ENCODE results near the gene PIP5K1C. TPM values are rescaled to one million over a fixed set of nuclear protein-coding genes. Genes with fewer than 3 reads are reported as not detected.

Gene PIP5K1C
- total and polyA plus RNA-seq, 9 of the 15 experiments (the other 6 are each of a cell fraction or from before 2014, with no cell fraction given), result 0.38 to 22.1 (median 4.1) TPM

DNA sequence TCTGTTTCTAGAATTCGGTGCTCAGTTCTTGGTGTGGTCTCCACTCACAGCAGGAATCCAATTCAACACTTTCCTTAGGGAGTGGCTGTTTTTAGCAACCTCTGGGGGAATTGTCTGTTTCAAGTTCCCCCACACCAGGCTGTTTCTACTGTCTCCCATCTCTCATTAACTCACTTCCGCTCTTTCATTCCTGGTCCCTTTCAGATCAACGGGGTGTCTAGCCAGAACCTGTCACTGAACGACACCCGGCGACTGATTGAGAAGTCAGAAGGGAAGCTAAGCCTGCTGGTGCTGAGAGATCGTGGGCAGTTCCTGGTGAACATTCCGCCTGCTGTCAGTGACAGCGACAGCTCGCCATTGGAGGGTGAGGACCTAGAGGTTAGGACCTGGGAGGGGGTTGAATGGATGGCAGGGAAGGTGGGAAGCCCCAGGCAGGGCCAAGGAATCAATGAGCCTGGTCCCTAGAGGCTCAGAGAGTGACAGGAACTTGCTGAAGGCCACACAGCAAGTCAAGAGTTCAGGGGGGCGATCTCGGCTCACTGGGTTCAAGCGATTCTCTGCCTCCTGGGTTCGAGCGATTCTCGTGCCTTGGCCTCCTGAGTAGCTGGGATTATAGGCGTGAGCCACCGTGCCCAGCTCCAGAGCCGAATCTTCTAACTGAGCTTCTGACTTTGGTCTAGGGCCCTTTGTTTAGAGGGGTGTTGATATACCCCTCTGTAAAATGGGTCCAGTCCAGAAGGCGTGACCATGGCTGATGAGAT is 33.5 kb upstream of the PIP5K1C start (continued):
- TF ChIP-seq, protein P1, sequence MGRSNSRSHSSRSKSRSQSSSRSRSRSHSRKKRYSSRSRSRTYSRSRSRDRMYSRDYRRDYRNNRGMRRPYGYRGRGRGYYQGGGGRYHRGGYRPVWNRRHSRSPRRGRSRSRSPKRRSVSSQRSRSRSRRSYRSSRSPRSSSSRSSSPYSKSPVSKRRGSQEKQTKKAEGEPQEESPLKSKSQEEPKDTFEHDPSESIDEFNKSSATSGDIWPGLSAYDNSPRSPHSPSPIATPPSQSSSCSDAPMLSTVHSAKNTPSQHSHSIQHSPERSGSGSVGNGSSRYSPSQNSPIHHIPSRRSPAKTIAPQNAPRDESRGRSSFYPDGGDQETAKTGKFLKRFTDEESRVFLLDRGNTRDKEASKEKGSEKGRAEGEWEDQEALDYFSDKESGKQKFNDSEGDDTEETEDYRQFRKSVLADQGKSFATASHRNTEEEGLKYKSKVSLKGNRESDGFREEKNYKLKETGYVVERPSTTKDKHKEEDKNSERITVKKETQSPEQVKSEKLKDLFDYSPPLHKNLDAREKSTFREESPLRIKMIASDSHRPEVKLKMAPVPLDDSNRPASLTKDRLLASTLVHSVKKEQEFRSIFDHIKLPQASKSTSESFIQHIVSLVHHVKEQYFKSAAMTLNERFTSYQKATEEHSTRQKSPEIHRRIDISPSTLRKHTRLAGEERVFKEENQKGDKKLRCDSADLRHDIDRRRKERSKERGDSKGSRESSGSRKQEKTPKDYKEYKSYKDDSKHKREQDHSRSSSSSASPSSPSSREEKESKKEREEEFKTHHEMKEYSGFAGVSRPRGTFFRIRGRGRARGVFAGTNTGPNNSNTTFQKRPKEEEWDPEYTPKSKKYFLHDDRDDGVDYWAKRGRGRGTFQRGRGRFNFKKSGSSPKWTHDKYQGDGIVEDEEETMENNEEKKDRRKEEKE (IDR thresholded peaks at IDR 0.05; ENCODE audit: borderline replicate concordance in 1 of 2, control insufficient read depth in 1 of 2, low read depth in 2 of 2, low read length in 1 of 2), result no peak
- TF ChIP-seq PTBP1 (IDR thresholded peaks at IDR 0.05; ENCODE audit: low read depth, low read length), result peak; percentile 100
- TF ChIP-seq SPI1 (IDR thresholded peaks at IDR 0.05; ENCODE audit: borderline replicate concordance, low read depth, low read length), result peak; percentile 87
- peak; percentile 35 for TF ChIP-seq PHF20 (IDR thresholded peaks at IDR 0.05; ENCODE audit: partially characterized antibody)
- 0 out of 4 replicates have a peak, but pooled peaks of 1 of the 2 experiments have one; percentile 7 for TF ChIP-seq RCOR1 (IDR thresholded peaks at IDR 0.05; ENCODE audit: borderline replicate concordance in 1 of 2, low read depth in 2 of 2, low read length in 2 of 2)
- peak; percentile 25 to 72; a peak in 3 of 4 replicates for TF ChIP-seq KDM1A (IDR thresholded peaks at IDR 0.05)
- TF ChIP-seq NCOR1 (IDR thresholded peaks at IDR 0.05), result peak; percentile 17; the same call in 1 of the 2 replicates
- TF ChIP-seq, protein P2, sequence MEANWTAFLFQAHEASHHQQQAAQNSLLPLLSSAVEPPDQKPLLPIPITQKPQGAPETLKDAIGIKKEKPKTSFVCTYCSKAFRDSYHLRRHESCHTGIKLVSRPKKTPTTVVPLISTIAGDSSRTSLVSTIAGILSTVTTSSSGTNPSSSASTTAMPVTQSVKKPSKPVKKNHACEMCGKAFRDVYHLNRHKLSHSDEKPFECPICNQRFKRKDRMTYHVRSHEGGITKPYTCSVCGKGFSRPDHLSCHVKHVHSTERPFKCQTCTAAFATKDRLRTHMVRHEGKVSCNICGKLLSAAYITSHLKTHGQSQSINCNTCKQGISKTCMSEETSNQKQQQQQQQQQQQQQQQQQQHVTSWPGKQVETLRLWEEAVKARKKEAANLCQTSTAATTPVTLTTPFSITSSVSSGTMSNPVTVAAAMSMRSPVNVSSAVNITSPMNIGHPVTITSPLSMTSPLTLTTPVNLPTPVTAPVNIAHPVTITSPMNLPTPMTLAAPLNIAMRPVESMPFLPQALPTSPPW (CRISPR knock-in tag; IDR thresholded peaks at IDR 0.05), result no peak
- TF ChIP-seq ARNT (IDR thresholded peaks at IDR 0.05), result peak in 1 of 2 experiments; percentile 47; a peak in 1 of 4 replicates
- TF ChIP-seq SMARCA5 (IDR thresholded peaks at IDR 0.05), result peak; percentile 56; the same call in 1 of the 2 replicates
- TF ChIP-seq SMARCB1 (IDR thresholded peaks at IDR 0.05; ENCODE audit: insufficient read length, low read depth), result no peak
- TF ChIP-seq, protein P3, sequence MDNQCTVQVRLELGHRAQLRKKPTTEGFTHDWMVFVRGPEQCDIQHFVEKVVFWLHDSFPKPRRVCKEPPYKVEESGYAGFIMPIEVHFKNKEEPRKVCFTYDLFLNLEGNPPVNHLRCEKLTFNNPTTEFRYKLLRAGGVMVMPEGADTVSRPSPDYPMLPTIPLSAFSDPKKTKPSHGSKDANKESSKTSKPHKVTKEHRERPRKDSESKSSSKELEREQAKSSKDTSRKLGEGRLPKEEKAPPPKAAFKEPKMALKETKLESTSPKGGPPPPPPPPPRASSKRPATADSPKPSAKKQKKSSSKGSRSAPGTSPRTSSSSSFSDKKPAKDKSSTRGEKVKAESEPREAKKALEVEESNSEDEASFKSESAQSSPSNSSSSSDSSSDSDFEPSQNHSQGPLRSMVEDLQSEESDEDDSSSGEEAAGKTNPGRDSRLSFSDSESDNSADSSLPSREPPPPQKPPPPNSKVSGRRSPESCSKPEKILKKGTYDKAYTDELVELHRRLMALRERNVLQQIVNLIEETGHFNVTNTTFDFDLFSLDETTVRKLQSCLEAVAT (IDR thresholded peaks at IDR 0.05), result peak in 1 of 2 experiments; percentile 79; a peak in 2 of 4 replicates
- peak; percentile 70 for TF ChIP-seq MEIS2 (IDR thresholded peaks at IDR 0.05; ENCODE audit: partially characterized antibody)
- TF ChIP-seq, protein P4, sequence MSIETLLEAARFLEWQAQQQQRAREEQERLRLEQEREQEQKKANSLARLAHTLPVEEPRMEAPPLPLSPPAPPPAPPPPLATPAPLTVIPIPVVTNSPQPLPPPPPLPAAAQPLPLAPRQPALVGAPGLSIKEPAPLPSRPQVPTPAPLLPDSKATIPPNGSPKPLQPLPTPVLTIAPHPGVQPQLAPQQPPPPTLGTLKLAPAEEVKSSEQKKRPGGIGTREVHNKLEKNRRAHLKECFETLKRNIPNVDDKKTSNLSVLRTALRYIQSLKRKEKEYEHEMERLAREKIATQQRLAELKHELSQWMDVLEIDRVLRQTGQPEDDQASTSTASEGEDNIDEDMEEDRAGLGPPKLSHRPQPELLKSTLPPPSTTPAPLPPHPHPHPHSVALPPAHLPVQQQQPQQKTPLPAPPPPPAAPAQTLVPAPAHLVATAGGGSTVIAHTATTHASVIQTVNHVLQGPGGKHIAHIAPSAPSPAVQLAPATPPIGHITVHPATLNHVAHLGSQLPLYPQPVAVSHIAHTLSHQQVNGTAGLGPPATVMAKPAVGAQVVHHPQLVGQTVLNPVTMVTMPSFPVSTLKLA (conservative IDR thresholded peaks at IDR 0.05), result peak in 1 of 2 experiments; percentile 31; a peak in 1 of 4 replicates
- TF ChIP-seq ZSCAN29 (IDR thresholded peaks at IDR 0.05), result peak; percentile 69
- no peak for TF ChIP-seq XRCC5 (IDR thresholded peaks at IDR 0.05; ENCODE audit: low read depth, low read length)
- TF ChIP-seq, protein P5, sequence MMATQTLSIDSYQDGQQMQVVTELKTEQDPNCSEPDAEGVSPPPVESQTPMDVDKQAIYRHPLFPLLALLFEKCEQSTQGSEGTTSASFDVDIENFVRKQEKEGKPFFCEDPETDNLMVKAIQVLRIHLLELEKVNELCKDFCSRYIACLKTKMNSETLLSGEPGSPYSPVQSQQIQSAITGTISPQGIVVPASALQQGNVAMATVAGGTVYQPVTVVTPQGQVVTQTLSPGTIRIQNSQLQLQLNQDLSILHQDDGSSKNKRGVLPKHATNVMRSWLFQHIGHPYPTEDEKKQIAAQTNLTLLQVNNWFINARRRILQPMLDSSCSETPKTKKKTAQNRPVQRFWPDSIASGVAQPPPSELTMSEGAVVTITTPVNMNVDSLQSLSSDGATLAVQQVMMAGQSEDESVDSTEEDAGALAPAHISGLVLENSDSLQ (IDR thresholded peaks at IDR 0.05), result peak; percentile 55
- TF ChIP-seq ARID1B (IDR thresholded peaks at IDR 0.05), result 0 out of 2 replicates have a peak, but pooled peaks have one; percentile 12
- peak; percentile 45 for TF ChIP-seq CBFA2T3 (IDR thresholded peaks at IDR 0.05)
- 0 out of 2 replicates have a peak, but pooled peaks have one; percentile 17 for TF ChIP-seq LEF1 (IDR thresholded peaks at IDR 0.05)
